Transverse colon (tissue), 4 donors: Measurements from ENCODE around the gene SMCP. TPM values are rescaled to one million over a fixed set of nuclear protein-coding genes. Genes with fewer than 3 reads are reported as not detected.

Source experiments
- DNase-seq: peaks from one replicate; pipeline ENCODE4 v3.0.0-alpha.2; 2019
- H3K27ac ChIP-seq, 4 donors: fragments of 200-600 bp; sonication (generic); 2 replicates each; pipeline ENCODE4 v1.5.1; 2016 to 2018; ENCODE audit warnings: inconsistent platforms in 4 of 4
- H3K27me3 ChIP-seq: fragments of 200-600 bp; sonication (generic); 2 replicates; pipeline ENCODE4 v1.5.1; 2017; ENCODE audit warnings: inconsistent platforms
- H3K36me3 ChIP-seq, 4 donors: fragments of 200-600 bp; sonication (generic); 2 replicates each; pipeline ENCODE4 v1.5.1; 2017 to 2019; ENCODE audit warnings: inconsistent platforms in 4 of 4
- H3K4me1 ChIP-seq, 4 donors: fragments of 200-600 bp; sonication (generic); 2 replicates each; pipeline ENCODE4 v1.5.1; 2017 to 2020; ENCODE audit warnings: inconsistent platforms in 4 of 4
- H3K4me3 ChIP-seq, 4 donors: fragments of 200-600 bp; sonication (generic); 1 replicate in 1 of 4; 2 replicates in 3 of 4; pipeline versions ENCODE4 v1.5.1 to v1.6.1; 2017 to 2019; ENCODE audit warnings: inconsistent platforms in 4 of 4
- H3K9me3 ChIP-seq, 2 donors: fragments of 200-600 bp; sonication (generic); 2 replicates each; pipeline ENCODE4 v1.5.1; 2017 to 2019; ENCODE audit warnings: inconsistent platforms in 2 of 2
- EP300 ChIP-seq: sonication (generic); formaldehyde crosslinking; IDR thresholded peaks from one replicate; pipeline ENCODE4 v1.6.1; 2017; ENCODE audit warnings: antibody characterized with exemption, low read depth
- POLR2A ChIP-seq: fragments of 450-650 bp; IDR thresholded peaks from one replicate; pipeline ENCODE4 v1.6.1; 2016; ENCODE audit warnings: antibody characterized with exemption, mild to moderate bottlenecking, moderate library complexity
- POLR2AphosphoS5 ChIP-seq, 3 donors: sonication (generic); formaldehyde crosslinking; IDR thresholded peaks; one replicate each; pipeline ENCODE4 v1.6.1; 2016; ENCODE audit warnings: antibody characterized with exemption in 3 of 3
- WGBS, 2 donors: methylation state at CpG; one replicate each; pipeline ENCODE4 v1.1.5; 2018; ENCODE audit warnings: low coverage in 1 of 2; 5-methylcytosine and 5-hydroxymethylcytosine counted together
- in situ Hi-C, 4 donors: fragments of 200-750 bp; cut with MboI; loops; one replicate each; pipeline versions ENCODE4 v1.15.0 to v1.15.1; 2017; ENCODE audit warnings: low sequenced_read_pairs in 3 of 4, low pct_ligation_motif_present in 1 of 4, low pct_unique_long_range_greater_than_20kb in 1 of 4
- intact Hi-C: fragments of 100-400 bp; cut with DNase I; formaldehyde crosslinking; loops from one replicate; pipeline ENCODE4 v1.15.1; 2023; ENCODE audit warnings: low total_unique reads
- total RNA-seq, 4 donors: library from RNA; depleted of rRNA; stranded (reverse); fragments of >200 nt; gene quantifications; one replicate each; pipeline ENCODE4 v1.1.0, GENCODE V29; 2016
- TF ChIP-seq, protein P1 (sequence below), 5 experiments: fragments of 200-600 bp in 3 of 5; fragments of 450-650 bp in 2 of 5; sonication (generic) in 3 of 5; IDR thresholded peaks; 1 replicate in 2 of 5; 2 replicates in 3 of 5; pipeline ENCODE4 v1.5.1; 2016 to 2017; ENCODE audit warnings: antibody characterized with exemption in 5 of 5, inconsistent platforms in 3 of 5, mild to moderate bottlenecking in 2 of 5, moderate library complexity in 1 of 5

The SMCP gene
- total RNA-seq, 4 donors from 2014 or later: not detected

DNA sequence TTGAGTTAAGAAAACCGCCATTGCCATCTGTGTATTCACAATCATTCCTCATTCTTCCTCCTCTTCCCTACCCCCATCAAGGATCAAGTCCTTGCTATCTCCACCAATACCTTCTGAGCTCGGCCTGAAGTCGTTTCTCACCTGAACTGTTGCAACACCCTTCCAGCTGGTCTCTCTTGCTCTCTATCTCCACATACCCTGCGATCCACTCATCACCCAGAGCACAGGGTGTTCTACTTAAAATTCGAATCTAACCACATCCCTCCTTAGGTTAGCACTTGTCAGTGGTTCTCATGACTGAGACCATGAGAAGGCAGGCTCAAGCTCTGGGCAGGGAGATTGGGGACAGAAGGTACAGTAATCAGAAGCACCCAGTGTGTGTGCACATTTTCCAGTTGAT, 34.8 kb downstream of the SMCP start:
- WGBS, 2 donors: 58 to 60% methylated on average over 3 to 5 of the region's 5 CpGs
- intact Hi-C loops (no loop called here), in situ Hi-C loops (no loop called here)
- H3K27me3 ChIP-seq: no peaks in the 10 kb centered on the region
- TF ChIP-seq, protein P1, sequence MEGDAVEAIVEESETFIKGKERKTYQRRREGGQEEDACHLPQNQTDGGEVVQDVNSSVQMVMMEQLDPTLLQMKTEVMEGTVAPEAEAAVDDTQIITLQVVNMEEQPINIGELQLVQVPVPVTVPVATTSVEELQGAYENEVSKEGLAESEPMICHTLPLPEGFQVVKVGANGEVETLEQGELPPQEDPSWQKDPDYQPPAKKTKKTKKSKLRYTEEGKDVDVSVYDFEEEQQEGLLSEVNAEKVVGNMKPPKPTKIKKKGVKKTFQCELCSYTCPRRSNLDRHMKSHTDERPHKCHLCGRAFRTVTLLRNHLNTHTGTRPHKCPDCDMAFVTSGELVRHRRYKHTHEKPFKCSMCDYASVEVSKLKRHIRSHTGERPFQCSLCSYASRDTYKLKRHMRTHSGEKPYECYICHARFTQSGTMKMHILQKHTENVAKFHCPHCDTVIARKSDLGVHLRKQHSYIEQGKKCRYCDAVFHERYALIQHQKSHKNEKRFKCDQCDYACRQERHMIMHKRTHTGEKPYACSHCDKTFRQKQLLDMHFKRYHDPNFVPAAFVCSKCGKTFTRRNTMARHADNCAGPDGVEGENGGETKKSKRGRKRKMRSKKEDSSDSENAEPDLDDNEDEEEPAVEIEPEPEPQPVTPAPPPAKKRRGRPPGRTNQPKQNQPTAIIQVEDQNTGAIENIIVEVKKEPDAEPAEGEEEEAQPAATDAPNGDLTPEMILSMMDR (IDR thresholded peaks at IDR 0.05): no peak
- TF ChIP-seq EP300 (no peak), POLR2AphosphoS5 (IDR thresholded peaks at IDR 0.05) (no peak), POLR2A (no peak)
- no peak overlapping the region for H3K27ac ChIP-seq
- H3K36me3 ChIP-seq: no peaks in the 10 kb centered on the region
- H3K4me3 ChIP-seq: no peak overlapping the region
- H3K4me1 ChIP-seq: no peaks in the 10 kb centered on the region
- no peak for DNase-seq
- H3K9me3 ChIP-seq: no peaks in the 10 kb centered on the region

DNA sequence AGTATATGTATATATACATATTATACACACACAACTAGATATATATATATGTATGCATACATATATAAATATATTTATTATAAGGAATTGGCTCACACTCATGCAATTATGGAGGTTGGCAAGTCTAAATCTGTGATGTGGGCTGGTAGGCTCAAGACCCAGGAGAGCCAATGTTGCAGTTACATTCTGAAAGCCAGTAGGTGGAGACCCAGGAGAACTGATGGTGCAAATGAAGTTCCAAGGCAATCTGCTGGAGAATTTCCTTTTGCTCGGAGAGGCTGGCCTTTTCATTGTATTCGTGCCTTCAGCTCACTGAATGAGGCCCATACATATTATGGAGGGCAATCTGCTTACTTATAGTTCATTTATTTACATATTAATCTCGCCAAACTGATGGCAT, 39.7 kb downstream of the SMCP start:
- no peak for DNase-seq
- H3K27ac ChIP-seq: no peak overlapping the region
- in situ Hi-C loops (no loop called here), intact Hi-C loops (no loop called here)
- H3K36me3 ChIP-seq: no peaks in the 10 kb centered on the region
- H3K27me3 ChIP-seq: no peaks in the 10 kb centered on the region
- TF ChIP-seq POLR2AphosphoS5 (IDR thresholded peaks at IDR 0.05) (no peak), EP300 (no peak), POLR2A (no peak)
- TF ChIP-seq, protein P1 (IDR thresholded peaks at IDR 0.05): no peak
- 0 to 23% methylated on average over 1 to 3 of the region's 3 CpGs for WGBS, 2 donors
- no peaks in the 10 kb centered on the region for H3K4me1 ChIP-seq
- H3K9me3 ChIP-seq: no peaks in the 10 kb centered on the region
- H3K4me3 ChIP-seq: no peak overlapping the region

DNA sequence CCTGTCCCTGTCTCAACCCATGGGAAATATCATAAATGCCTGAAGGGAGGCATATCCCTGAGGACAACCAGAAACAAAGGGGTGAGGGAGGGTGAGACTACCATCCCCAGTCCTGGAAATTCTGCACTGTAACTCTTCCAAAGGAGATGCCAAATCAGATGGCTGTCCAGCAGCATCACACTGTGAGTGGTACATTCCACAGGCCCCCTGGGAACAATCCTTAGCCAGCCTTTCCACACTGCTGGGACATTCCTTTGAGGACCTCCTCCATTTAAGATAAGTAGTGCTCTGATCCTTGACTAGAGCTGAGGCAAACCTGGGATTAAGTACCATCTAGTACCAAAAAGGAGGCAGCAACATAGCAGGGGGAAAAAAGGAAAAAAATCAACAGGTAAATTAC, 40.9 kb downstream of the SMCP start:
- H3K9me3 ChIP-seq: no peaks in the 10 kb centered on the region
- DNase-seq: no peak
- no peak overlapping the region for H3K27ac ChIP-seq
- in situ Hi-C loops: no loop called here
- no peaks in the 10 kb centered on the region for H3K36me3 ChIP-seq
- no peak overlapping the region for H3K4me3 ChIP-seq
- no peak for TF ChIP-seq POLR2AphosphoS5 (IDR thresholded peaks at IDR 0.05)
- no peak for TF ChIP-seq EP300
- TF ChIP-seq, protein P1 (IDR thresholded peaks at IDR 0.05): no peak
- TF ChIP-seq POLR2A: no peak
- no peaks in the 10 kb centered on the region for H3K27me3 ChIP-seq
- H3K4me1 ChIP-seq: no peaks in the 10 kb centered on the region
- intact Hi-C loops: no loop called here

DNA sequence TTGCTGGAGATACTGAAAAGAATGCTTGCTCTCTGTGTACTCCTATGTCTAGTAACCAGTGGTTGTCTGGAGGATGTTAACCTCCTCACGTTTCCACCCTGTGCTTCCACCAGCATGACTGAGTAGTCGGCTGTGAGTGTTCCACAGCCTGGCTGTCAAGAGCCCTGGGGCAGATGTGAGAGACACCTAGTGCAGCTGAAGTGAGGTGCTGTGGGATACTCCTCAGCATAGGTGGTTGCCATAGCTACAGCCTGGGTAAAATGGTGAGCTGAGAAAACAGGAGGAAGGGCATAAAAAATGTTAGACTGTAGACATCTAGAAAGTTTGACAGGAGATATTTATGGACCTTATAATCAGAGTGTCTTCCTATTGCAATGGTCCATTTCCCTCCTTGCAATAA, 46.1 kb downstream of the SMCP start:
- no peaks in the 10 kb centered on the region for H3K9me3 ChIP-seq
- 0 to 53% methylated on average over 1 to 2 of the region's 2 CpGs for WGBS, 2 donors
- H3K27ac ChIP-seq: no peak overlapping the region
- DNase-seq: no peak
- H3K4me3 ChIP-seq: no peak overlapping the region
- no peaks in the 10 kb centered on the region for H3K4me1 ChIP-seq
- no peaks in the 10 kb centered on the region for H3K36me3 ChIP-seq
- TF ChIP-seq, protein P1 (IDR thresholded peaks at IDR 0.05): no peak
- TF ChIP-seq POLR2A: no peak
- no peak for TF ChIP-seq EP300
- TF ChIP-seq POLR2AphosphoS5 (IDR thresholded peaks at IDR 0.05): no peak
- in situ Hi-C loops (no loop called here), intact Hi-C loops (no loop called here)
- no peaks in the 10 kb centered on the region for H3K27me3 ChIP-seq
